ENCODE results near the gene STAU1.

- no peak for TF ChIP-seq CTCF (IDR thresholded peaks at IDR 0.05)
- no peak for TF ChIP-seq EP300 (IDR thresholded peaks at IDR 0.05)
- TF ChIP-seq POLR2A (IDR thresholded peaks at IDR 0.05), result no peak
Observed at GRCh38 chr20:49233226-49233625, 45.1 kb upstream of the STAU1 start.

Measured in ovary (tissue), 3 donors.